DOHH2 (cell line): ENCODE results near the gene THAP3.

Experiments used
- CTCF ChIP-seq: fragments of 200-600 bp; sonication (generic); IDR thresholded peaks from one replicate; pipeline ENCODE4 v1.5.1; 2014; ENCODE audit warnings: antibody characterized with exemption, mild to moderate bottlenecking, low read depth, low read length; ENCODE audit not compliant: poor library complexity, severe bottlenecking
- EZH2phosphoT487 ChIP-seq: fragments of 200-600 bp; sonication (generic); IDR thresholded peaks from 2 replicates; pipeline ENCODE4 v1.6.1; 2017; ENCODE audit warnings: borderline replicate concordance, mild to moderate bottlenecking, antibody characterized with exemption, low read length, moderate library complexity, mixed read lengths

GRCh38 chr1:6584126-6585080, 40.3 kb upstream of the THAP3 start:
- no peak for TF ChIP-seq CTCF
- TF ChIP-seq EZH2phosphoT487 = no peak
